HG03378 (cell line): ENCODE measurements around the gene STX5.
"Not testable (repeated sequence)": the region's sequence is repeated elsewhere in the genome, so short reads cannot be mapped to it uniquely, and the experiment has no call there.

Experiments used
- ATAC-seq: cut with Tn5 transposase; IDR thresholded peaks from one replicate; pipeline ENCODE4 v1.9.1; 2021; ENCODE audit warnings: mild to moderate bottlenecking, moderate library complexity; ENCODE audit not compliant: unreplicated experiment

STX5 gene, protein sequence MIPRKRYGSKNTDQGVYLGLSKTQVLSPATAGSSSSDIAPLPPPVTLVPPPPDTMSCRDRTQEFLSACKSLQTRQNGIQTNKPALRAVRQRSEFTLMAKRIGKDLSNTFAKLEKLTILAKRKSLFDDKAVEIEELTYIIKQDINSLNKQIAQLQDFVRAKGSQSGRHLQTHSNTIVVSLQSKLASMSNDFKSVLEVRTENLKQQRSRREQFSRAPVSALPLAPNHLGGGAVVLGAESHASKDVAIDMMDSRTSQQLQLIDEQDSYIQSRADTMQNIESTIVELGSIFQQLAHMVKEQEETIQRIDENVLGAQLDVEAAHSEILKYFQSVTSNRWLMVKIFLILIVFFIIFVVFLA

DNA sequence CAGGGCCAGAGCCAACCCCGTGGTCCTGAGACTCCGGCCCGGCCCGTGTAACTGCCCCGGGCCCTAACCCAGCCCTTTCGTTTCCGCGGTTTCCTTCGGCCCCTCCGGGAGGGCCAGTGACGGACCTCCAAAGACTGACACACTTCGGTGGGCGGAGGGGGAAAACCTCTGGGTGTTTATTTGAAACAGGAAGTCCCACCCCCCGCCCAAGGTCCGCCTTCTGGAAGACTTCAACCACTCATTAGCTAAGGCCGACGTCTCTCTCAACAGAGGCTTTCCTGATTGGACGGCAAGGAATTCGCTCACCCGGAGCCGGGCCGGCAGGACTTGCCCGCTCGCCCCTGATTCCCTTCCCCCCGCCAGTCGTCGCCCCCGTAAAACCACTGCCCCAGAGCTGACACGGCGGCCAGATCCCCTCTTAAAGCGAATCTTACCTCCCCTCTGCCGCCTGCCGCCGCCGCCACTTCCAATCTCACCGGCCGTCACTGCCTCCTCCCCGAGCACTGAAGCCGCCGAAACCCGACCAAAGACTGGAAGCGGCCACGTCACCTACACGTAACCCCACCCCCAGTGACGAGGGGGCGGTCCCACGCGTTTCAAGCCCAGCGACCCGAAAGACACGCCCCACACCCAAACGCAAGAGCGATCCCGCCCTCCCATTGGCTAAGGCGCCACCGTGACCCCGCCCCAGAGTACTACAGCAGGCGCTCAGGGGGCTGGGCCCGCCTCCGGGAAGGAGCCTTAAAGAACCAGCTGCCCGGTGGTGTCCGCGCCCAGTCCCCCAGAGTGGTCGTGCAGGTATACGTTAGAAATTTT, at the start of gene STX5:
STX5 (minus strand) TSS at position 532 of the 816 bp plus-strand sequence. CDS start 808 bp downstream, outside the sequence.
- peak; percentile 57 for ATAC-seq

DNA sequence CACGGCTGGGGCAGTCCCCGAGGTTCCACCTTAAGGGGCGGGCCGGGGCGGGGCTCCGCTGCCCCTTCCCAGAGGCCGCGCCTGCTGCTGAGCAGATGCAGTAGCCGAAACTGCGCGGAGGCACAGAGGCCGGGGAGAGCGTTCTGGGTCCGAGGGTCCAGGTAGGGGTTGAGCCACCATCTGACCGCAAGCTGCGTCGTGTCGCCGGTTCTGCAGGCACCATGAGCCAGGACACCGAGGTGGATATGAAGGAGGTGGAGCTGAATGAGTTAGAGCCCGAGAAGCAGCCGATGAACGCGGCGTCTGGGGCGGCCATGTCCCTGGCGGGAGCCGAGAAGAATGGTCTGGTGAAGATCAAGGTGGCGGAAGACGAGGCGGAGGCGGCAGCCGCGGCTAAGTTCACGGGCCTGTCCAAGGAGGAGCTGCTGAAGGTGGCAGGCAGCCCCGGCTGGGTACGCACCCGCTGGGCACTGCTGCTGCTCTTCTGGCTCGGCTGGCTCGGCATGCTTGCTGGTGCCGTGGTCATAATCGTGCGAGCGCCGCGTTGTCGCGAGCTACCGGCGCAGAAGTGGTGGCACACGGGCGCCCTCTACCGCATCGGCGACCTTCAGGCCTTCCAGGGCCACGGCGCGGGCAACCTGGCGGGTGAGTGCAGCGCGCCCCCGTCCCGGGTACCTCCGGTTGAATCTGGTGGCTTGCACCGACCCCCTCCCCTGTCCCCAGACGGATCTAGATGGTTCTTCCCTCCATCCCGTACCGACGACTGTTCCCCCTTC, 49.1 kb upstream of the STX5 start, which contains the start of gene SLC3A2:
SLC3A2 (plus strand) TSS at position 94 of the 776 bp plus-strand sequence; CDS start at position 222, 128 bp downstream.
- peak; percentile 46 for ATAC-seq

DNA sequence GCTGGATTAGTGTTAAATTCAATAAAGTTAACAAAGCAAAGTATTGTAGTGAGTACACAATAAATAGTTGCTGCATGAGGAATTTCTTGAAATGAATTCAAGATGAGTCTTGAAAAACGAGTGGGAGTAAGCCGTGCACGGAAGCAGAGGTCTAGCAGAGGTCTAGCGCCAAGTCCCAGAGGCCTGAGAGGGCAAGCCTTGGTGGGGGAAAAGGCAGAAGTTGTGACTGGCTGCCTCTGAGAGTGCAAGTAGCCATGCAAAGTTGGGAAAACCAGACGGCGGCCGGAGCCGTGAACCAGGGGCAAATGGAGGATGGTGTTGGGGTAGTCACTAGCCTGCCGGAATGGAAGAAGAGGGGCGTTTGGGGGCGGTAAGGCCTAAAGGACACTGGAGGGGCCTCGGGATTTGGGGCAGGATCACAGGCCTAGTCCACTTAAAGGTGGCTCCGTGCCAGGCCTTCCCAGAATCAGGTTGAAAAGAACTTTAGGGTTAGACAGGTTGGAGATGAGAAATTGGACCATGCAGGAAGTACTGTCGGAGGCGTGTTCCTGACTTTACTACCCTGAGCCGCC, 48.5 kb upstream of the STX5 start:
- peak; percentile 25 for ATAC-seq

DNA sequence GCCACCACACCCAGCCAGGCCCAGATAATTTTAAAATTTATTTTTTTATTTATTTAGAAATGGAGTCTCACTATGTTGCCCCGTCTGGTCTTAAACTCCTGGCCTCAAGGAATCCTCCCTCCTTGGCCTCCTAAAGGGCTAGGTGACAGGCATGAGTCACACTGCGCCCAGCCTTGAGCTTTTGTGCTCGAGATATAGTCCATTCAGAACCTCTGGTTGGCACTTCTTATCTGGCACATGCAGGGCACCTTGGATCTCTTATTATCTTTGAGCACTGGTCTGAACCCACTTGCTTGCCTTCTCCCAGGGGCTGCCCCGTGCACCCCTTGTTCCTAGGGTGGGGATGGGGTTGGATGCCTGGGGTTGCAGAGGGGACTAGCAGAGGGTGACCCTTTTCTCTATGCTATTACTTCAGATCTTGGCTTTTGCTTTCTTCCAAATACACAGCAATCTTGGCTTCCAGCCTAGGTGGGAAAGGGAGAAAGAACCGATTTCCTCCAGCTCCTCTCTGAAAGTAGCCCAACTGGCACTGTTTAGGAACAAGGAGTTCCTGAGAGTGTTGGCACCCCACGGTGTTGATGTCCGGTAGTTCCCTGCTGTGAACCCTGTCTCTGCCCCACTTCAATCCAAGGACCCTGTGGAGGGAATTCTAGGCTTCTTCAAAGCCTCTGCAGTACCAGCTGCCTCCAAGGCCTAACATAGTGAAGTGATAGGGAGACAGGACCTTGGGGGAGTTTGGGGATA, 47.6 kb upstream of the STX5 start:
- no peak for ATAC-seq

DNA sequence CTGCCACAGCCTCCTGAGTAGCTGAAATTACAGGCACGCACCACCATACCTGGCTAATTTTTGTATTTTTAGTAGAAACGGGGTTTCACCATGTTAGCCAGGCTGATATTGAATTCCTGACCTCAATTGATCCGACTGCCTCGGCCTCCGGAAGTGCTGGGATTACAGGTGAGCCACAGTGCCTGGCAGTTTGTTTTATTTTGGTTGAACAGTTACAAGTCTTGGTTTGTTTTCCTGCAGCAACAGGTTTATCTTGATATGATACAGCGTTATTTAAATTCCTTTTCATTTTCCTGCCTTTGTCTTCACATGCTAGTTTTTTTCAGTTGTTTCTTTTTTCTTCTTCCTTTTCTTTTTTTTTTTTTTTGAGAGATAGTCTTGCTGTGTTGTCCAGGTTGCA, 44.9 kb upstream of the STX5 start:
- no peak for ATAC-seq

DNA sequence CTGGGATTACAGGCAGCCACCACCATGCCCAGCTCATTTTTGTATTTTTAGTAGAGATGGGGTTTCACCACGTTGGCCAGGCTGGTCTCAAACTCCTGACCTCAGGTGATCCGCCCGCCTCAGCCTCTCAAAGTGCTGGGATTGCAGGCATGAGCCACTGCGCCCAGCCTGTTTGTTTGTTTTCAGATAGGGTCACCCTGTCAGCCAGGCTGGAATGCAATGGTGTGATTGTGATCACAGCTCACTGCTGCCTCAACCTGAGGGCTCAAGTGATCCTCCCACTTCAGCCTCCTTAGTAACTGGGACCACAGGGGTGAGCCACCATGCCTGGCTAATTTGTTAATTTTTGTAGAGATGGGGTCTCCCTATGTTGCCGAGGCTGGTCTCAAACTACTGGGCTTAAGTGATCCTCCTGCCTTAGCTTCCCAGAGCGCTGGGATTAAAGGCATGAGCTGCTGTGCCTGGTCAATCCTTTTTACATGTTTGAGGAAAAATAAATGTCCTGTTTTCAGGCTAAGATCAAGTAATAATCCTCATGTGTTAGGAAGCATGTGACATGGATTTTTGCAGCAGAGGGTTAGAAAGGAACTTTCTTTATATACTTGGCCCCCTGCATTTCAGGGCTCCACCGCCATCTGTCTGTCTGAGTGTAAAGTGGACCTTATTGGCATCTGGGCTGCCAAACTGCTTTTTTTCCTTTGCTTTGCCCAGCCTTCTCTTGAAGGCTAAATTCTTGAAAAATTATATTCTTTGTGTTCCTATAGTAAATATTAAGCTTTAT, 44.0 kb upstream of the STX5 start:
- no peak for ATAC-seq

DNA sequence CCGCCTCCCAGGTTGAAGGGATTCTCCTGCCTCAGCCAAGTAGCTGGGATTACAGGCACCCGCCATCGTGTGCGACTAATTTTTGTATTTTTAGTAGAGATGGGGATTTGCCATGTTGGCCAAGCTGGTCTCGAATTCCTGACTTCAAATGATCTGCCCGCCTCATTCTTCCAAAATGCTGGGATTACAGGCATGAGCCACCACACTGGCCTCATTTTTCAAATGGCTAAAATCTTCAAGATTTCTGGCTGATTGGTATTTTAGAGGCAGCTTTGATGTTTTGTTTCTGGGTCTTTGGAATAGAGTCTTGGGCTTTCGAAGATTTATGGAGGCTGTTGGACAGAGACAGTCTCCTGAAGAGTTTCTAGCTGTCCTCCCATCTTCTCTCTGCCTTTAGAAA, 43.0 kb upstream of the STX5 start:
- ATAC-seq = no peak

DNA sequence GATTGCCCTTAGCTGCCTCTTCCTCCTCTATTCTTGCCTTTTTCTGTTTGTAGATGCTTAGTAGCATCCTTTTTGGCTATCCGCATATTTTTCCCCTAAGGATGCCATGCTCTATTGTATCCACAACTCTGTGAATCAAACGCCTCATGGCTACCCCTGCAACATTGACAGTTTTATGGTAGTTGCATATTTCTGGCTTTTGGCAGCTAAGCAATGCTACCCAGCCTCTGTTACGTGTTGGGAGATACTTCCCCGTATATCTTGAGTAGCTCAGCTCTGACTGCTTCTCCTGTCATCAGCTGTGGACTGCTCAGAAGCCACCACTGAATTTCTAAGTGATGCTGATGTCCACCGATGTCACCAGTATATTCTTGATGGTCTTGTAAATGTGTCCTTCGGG, 33.8 kb upstream of the STX5 start:
- no peak for ATAC-seq

DNA sequence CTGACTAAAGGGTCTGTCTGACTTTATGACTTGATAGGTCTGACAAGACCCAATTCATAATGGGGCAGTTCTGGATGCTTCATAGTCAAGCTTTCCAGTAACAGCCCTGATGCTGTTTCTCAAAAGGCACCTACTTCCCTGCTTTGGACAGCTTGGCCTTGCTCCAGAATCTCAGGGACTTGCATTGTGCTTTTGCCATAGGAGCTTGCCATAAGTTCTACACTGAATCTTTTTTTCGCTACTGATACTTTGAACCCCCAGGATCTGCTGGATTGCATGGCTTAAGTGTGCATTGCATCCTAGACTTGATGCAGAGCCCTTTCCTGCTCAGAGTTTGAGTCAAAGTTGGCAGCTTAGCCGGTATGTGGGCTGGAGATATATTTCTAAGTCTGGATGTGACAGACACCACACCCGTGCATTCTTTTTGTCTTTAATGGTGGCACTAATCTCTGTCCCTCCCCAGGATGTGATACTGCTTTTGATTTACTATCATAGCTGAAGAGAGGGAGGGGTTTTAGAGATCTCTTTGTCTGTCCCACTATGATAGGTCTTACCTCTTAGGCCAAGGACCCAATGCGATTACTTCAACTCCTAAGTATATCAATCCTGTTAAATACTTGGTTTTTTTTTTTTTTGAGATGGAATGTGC, 32.0 kb upstream of the STX5 start:
- ATAC-seq = no peak

DNA sequence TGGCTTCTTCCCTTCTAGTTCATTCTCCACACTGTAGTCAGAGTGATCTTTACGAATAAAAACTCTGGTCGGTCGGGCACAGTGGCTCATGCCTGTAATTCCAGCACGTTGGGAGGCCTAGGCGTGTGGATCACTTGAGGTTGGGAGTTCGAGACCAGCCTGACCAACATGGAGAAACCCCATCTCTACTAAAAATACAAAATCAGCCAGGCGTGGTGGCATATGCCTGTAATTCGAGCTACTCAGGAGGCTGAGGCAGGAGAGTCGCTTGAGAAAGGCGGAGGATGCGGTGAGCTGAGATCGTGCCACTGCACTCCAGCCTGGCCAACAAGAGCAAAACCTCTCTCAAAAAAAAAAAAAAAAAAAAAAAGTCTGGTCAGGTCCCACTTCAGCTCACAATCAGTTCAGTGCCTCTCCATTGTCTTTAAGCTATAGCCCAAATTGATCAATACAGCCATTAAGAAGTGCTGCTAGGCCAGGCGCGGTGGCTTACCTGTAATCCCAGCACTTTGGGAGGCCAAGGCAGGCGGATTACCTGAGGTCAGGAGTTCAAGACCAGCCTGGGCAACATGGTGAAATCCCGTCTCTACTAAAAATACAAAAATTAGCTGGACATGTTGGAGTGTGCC, 29.8 kb upstream of the STX5 start:
- not testable (repeated sequence) for ATAC-seq

DNA sequence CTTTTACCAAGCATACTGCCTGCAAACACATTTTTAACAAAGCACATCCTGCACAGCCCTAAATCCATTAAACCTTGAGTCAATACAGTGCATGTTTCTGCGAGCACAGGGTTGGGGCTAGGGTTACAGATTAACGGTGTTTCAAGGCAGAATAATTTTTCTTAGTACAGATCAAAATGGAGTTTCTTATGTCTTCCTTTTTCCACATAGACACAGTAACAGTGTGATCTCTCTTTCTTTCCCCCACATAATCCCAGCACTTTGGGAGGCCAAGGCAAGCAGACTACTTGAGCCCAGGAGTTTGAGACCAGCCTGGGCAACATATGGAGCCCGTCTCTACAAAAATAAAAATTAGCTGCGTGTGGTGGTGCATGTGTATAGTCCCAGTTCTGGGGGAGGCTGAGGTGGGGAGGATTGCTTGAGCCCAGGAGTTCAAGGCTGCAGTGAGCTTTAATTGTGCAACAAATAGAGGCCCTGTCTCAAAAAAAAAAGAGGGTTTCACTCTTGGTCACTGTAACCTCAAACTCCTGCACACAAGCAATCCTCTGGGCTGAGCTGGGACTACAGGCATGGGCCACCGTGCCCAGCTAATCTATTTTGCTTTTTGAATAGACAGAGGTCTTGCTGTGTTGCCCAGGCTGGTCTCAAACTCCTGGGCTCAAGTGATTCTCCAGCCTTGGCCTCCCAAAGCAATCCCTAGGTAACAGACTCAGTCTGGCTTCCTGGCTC, 29.1 kb upstream of the STX5 start:
- ATAC-seq = no peak

DNA sequence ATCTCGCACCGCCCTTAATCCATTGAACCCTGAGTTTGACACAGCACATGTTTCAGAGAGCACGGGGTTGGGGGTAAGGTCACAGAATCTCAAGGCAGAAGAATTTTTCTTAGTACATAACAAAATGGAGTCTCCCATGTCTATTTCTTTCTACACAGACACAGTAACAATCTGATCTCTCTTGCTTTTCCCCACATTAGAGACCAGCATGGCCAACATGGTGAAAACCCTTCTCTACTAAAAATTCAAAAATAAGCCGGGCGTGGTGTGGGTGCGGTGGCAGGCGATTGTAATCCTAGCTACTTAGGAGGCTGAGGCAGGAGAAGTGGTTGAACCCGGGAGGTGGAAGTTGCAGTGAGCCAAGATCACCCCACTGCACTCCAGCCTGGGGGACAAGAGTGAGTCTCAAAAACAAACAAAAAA, 27.4 kb upstream of the STX5 start:
- not testable (repeated sequence) for ATAC-seq

DNA sequence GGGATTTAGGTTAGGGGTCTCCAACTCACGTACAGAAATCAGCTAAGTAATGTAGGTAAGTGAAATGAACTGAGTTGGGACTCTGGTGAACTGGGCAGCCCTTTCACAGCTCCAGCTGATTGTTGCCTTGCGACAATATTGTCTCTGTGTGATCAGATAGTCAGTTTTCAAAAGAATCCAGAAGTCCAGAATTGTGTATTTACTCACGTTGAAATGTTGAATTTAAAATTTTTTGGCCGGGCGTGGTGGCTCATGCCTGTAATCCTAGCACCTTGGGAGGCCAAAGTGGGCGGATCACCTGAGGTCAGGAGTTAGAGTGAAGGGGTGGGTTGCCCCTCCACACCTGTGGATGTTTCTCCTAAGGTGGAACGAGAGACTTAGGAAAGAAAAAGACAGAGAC, 26.4 kb upstream of the STX5 start:
- ATAC-seq = no peak

DNA sequence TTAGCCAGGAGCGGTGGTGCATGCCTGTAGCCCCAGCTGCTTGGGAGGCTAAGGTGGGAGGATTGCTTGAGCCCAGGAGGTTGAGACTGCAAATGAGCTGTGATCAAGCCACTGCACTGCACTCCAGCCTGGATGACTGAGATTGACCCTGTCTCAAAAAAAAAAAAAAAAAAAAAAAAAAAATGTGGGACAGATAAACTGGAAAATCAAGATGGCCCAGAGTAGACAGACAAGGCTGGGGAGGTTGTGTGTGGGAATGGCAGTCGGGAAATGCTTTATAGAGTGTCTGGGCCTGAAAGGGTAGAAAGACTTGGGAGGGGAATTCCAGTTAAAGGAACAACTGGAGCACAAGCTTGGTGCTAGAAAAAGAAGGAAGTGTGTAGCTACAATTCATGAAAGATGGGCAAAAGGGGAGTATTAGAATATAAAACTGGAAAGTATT, 25.7 kb upstream of the STX5 start:
- ATAC-seq = no peak

DNA sequence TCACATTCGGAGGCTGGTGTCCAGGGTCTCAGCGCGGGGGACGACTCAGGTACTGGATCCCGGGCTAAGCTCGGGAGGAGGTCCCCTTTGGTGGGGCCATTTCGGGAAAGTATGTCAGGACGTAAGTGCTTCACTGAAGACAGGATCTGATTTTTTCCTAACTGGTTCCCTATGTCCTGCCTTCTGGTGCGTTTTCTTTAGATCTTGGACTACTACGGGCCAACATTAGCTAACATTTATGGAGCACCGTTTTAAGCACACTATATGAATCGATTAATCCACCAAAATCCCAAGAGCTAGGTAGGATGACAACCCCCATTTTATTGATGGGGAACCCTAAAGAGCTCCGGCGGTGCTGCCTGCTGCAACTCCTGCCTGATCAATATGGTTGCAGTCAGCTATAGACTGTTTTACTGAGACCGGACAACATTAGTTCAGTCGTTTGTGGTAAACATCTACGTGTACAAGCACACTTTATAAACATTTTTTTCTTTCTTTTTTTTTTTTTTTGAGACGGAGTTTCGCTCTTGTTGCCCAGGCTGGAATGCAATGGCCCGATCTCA, 24.6 kb upstream of the STX5 start:
- no peak for ATAC-seq

DNA sequence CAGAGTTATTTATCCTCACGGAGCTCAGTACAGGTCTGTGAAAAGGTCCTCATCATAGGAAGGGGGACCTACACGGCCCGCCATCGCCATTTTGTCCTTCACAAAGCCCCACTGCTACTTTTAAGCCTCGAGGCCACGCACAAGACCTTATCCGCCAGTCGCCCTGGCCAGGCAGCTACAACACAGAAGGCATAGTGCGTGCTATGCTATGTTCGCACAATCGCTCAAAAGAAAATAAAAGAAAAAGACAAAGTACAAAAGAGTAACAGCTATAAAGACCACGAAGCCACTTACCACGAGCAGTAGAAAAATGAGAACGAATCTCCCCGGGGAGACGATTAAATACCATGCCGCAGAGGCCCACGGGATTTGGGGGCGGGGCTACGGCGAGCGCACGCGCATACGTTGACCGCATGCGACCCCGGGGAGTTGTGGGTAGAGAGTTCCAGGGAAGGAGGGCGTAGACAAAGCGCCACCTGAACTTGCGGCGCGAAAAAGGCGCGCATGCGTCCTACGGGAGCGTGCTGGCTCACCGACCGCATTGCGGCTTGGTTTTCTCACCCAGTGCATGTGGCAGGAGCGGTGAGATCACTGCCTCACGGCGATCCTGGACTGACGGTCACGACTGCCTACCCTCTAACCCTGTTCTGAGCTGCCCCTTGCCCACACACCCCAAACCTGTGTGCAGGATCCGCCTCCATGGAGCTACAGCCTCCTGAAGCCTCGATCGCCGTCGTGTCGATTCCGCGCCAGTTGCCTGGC, 23.9 kb upstream of the STX5 start:
- ATAC-seq = peak; percentile 74
